Measurements from ENCODE around the gene WDR90.

- TF ChIP-seq CTCF (conservative IDR thresholded peaks at IDR 0.05; ENCODE audit: low read length) (no peak), EZH2phosphoT487 (IDR thresholded peaks at IDR 0.05; ENCODE audit: borderline replicate concordance) (no peak)
Measured at GRCh38 chr16:662597-662996, 13.4 kb downstream of the WDR90 start.
